ENCODE results near the gene TWSG1.
"Not testable (repeated sequence)": the region's sequence is repeated elsewhere in the genome, so short reads cannot be mapped to it uniquely, and the experiment has no call there.

The TWSG1 gene

GRCh38 chr18:9447334-9447733, 112.8 kb downstream of the TWSG1 start:
- TF ChIP-seq CTCF (IDR thresholded peaks at IDR 0.05; ENCODE audit: low read depth, low read length, missing control alignments): no peak
- H3K27me3 ChIP-seq (replicated peaks): no peaks in the 10 kb centered on the region
- H3K4me3 ChIP-seq (ENCODE audit: low read depth, low read length): no peak overlapping the region
- DNase-seq: no peak
- in situ Hi-C loops (cut with HindIII; ENCODE audit: low pct_ligation_motif_present, low sequenced_read_pairs): no loop called here
- H3K36me3 ChIP-seq (replicated peaks): no peaks in the 10 kb centered on the region
- H3K27ac ChIP-seq: no peak overlapping the region

- Histone ChIP-seq H3K27me3 (replicated peaks) (no peaks in the 10 kb centered on the region), H3K27ac (no peak overlapping the region), H3K36me3 (replicated peaks) (no peaks in the 10 kb centered on the region), H3K4me3 (ENCODE audit: low read depth, low read length) (no peak overlapping the region)
- in situ Hi-C loops (cut with HindIII; ENCODE audit: low pct_ligation_motif_present, low sequenced_read_pairs): no loop called here
- no peak for TF ChIP-seq CTCF (IDR thresholded peaks at IDR 0.05; ENCODE audit: low read depth, low read length, missing control alignments)
- no peak for DNase-seq
Observed at GRCh38 chr18:9449600-9450414, 115.2 kb downstream of the TWSG1 start.

- DNase-seq; in situ Hi-C loops (cut with HindIII; ENCODE audit: low pct_ligation_motif_present, low sequenced_read_pairs); H3K27ac ChIP-seq; H3K36me3 ChIP-seq (replicated peaks); H3K4me3 ChIP-seq (ENCODE audit: low read depth, low read length); H3K27me3 ChIP-seq (replicated peaks): not testable (repeated sequence)
Observed at GRCh38 chr18:9450920-9451319, 116.3 kb downstream of the TWSG1 start.
